ENCODE measurements around the gene ELAVL1. TPM values are rescaled to one million over a fixed set of nuclear protein-coding genes. Genes with fewer than 3 reads are reported as not detected.
"Not testable (repeated sequence)": the region's sequence is repeated elsewhere in the genome, so short reads cannot be mapped to it uniquely, and the experiment has no call there.

ELAVL1 gene
- total RNA-seq, 1 donor from 2014 or later: 124 TPM

- Mint-ChIP-seq H3K4me3 (peak within 1 kb of the TSS; percentile 87), H3K9me3 (no peaks in the 10 kb centered on the region)
Measured at GRCh38 chr19:7919610-7920518, 85.6 kb downstream of the ELAVL1 start, which contains the start of gene SNAPC2. SNAPC2 (plus strand) TSS chr19:7920338; CDS start chr19:7920367, 29 bp downstream.

GRCh38 chr19:7918615-7919421, 86.6 kb downstream of the ELAVL1 start:
- no peak for TF ChIP-seq CTCF (conservative IDR thresholded peaks at IDR 0.05)
- Mint-ChIP-seq H3K27ac (no peak overlapping the region), H3K9me3 (no peaks in the 10 kb centered on the region), H3K4me3 (peak overlapping the region; percentile 87), H3K36me3 (no peaks in the 10 kb centered on the region), H3K4me1 (ENCODE audit: unreplicated experiment) (peaks cover 13% of the 10 kb centered on the region), H3K27me3 (peaks cover 42% of the 10 kb centered on the region)
- no peak for DNase-seq (ENCODE audit: extremely low spot score, unreplicated experiment)

More at GRCh38 chr19:7919610-7920518, 85.6 kb downstream of the ELAVL1 start, which contains the start of gene SNAPC2:
- DNase-seq (ENCODE audit: extremely low spot score, unreplicated experiment): peak; percentile 98
- no peak for TF ChIP-seq CTCF (conservative IDR thresholded peaks at IDR 0.05)
- Mint-ChIP-seq H3K27me3 (peaks cover 34% of the 10 kb centered on the region), H3K27ac (peak within 1 kb of the TSS; percentile 92), H3K4me1 (ENCODE audit: unreplicated experiment) (peaks cover 13% of the 10 kb centered on the region), H3K36me3 (no peaks in the 10 kb centered on the region)

GRCh38 chr19:7918062-7918614, 87.3 kb downstream of the ELAVL1 start:
- not testable (repeated sequence) for H3K36me3 Mint-ChIP-seq; DNase-seq (ENCODE audit: extremely low spot score, unreplicated experiment); H3K9me3 Mint-ChIP-seq
- Mint-ChIP-seq H3K27ac (peak overlapping the region; percentile 61), H3K27me3 (peaks cover 42% of the 10 kb centered on the region), H3K4me3 (peak overlapping the region; percentile 75), H3K4me1 (ENCODE audit: unreplicated experiment) (peaks cover 13% of the 10 kb centered on the region)

GRCh38 chr19:7917267-7918061, 88.0 kb downstream of the ELAVL1 start:
- H3K27me3 Mint-ChIP-seq: peaks cover 42% of the 10 kb centered on the region
- no peaks in the 10 kb centered on the region for H3K9me3 Mint-ChIP-seq
- DNase-seq (ENCODE audit: extremely low spot score, unreplicated experiment): no peak
- peak overlapping the region; percentile 82 for H3K4me3 Mint-ChIP-seq
- H3K27ac Mint-ChIP-seq: peak overlapping the region; percentile 61
- H3K4me1 Mint-ChIP-seq (ENCODE audit: unreplicated experiment): peaks cover 13% of the 10 kb centered on the region
- peaks cover 4% of the 10 kb centered on the region for H3K36me3 Mint-ChIP-seq
- TF ChIP-seq CTCF (conservative IDR thresholded peaks at IDR 0.05): peak; percentile 70

GRCh38 chr19:7916955-7917266, 88.5 kb downstream of the ELAVL1 start:
- peak overlapping the region; percentile 56 for H3K27ac Mint-ChIP-seq
- DNase-seq (ENCODE audit: extremely low spot score, unreplicated experiment): no peak
- H3K9me3 Mint-ChIP-seq: no peaks in the 10 kb centered on the region
- peaks cover 13% of the 10 kb centered on the region for H3K4me1 Mint-ChIP-seq (ENCODE audit: unreplicated experiment)
- TF ChIP-seq CTCF (conservative IDR thresholded peaks at IDR 0.05): no peak
- peaks cover 42% of the 10 kb centered on the region for H3K27me3 Mint-ChIP-seq
- H3K36me3 Mint-ChIP-seq: peaks cover 4% of the 10 kb centered on the region
- peak overlapping the region; percentile 82 for H3K4me3 Mint-ChIP-seq
